GM12865 (cell line): ENCODE results near the gene BAAT.

Experiments used
- DNase-seq: peaks from one replicate; pipeline ENCODE4 v3.0.0; 2010; ENCODE audit warnings: low read depth
- H3K4me3 ChIP-seq: 2 replicates; pipeline ENCODE4 v1.5.1; 2011; ENCODE audit warnings: mild to moderate bottlenecking, low read depth, low read length, control low read depth
- CTCF ChIP-seq: IDR thresholded peaks from 2 replicates; pipeline ENCODE4 v1.5.1; 2011; ENCODE audit warnings: low read length, control low read depth, low read depth, inconsistent platforms; ENCODE audit not compliant: insufficient read depth; ENCODE audit errors: missing control alignments

BAAT gene

GRCh38 chr9:101398930-101399642 is 14.3 kb upstream of the BAAT start:
- DNase-seq = peak; percentile 23
- no peak for TF ChIP-seq CTCF
- H3K4me3 ChIP-seq = peak overlapping the region; percentile 87

- H3K4me3 ChIP-seq = peak within 1 kb of the TSS; percentile 87
- TF ChIP-seq CTCF = no peak
- peak; percentile 99 for DNase-seq
Measured at GRCh38 chr9:101398068-101398929, 13.5 kb upstream of the BAAT start, which contains the start of the genes MRPL50 and ZNF189. TSS of gene MRPL50 (minus strand) at chr9:101398618. CDS start at chr9:101398592, 26 bp downstream. TSS of gene ZNF189 (plus strand) at chr9:101398851. CDS start at chr9:101399157, 306 bp downstream.

DNA sequence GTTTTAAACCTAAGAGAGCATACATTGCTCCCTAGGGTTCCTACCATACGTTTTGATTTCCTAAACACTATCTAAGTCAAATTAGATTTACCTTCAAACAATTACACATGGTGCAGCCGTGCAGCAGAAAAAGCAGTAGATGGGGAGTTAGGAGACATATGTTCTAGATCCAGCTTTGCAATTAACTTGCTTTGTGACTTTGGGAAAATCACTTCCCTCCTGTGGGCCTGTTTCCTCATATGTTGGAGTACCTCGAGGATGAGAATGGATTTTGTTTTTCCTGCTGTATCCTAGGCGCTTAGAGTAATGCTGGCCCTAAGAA is 12.9 kb upstream of the BAAT start:
- DNase-seq = no peak
- no peak for TF ChIP-seq CTCF
- peak overlapping the region; percentile 64 for H3K4me3 ChIP-seq

GRCh38 chr9:101394687-101395086 is 9.9 kb upstream of the BAAT start:
- H3K4me3 ChIP-seq = no peak overlapping the region
- TF ChIP-seq CTCF = no peak

GRCh38 chr9:101393135-101393534 is 8.3 kb upstream of the BAAT start:
- no peak overlapping the region for H3K4me3 ChIP-seq
- no peak for TF ChIP-seq CTCF
- no peak for DNase-seq

More at GRCh38 chr9:101394687-101395086, 9.9 kb upstream of the BAAT start:
- DNase-seq = no peak

- no peak for TF ChIP-seq CTCF
- no peak for DNase-seq
- H3K4me3 ChIP-seq = no peak overlapping the region
Measured at GRCh38 chr9:101388507-101388993, 3.7 kb upstream of the BAAT start.
